ENCODE measurements around the gene IL2.

IL2 gene

DNA sequence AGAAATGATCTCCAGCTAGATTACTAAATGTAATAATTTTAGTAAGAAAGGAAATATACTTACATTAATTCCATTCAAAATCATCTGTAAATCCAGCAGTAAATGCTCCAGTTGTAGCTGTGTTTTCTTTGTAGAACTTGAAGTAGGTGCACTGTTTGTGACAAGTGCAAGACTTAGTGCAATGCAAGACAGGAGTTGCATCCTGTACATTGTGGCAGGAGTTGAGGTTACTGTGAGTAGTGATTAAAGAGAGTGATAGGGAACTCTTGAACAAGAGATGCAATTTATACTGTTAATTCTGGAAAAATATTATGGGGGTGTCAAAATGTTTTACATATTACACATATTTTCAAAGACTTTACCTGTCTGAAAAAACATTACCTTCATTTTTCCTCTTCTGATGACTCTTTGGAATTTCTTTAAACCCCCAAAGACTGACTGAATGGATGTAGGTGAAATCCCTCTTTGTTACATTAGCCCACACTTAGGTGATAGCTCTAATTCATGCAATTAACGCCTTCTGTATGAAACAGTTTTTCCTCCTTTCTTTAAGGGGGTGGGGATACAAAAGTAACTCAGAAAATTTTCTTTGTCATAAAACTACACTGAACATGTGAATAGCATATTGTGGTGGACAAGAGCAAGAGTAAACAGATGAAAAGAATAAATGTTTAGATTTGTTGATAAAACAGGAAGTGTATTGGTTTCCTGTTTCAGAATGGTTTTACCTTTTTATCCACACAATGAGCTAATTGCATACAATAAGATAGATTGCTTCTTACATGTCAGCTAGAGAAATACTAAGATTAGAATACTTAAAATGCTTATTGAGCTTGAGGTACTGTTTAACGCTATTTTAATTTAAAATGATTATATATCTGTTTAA lies at the start of gene IL2:
IL2 (minus strand) TSS at position 495 of the 886 bp plus-strand sequence; CDS start at position 210, 285 bp downstream.
- TF ChIP-seq, protein P1, sequence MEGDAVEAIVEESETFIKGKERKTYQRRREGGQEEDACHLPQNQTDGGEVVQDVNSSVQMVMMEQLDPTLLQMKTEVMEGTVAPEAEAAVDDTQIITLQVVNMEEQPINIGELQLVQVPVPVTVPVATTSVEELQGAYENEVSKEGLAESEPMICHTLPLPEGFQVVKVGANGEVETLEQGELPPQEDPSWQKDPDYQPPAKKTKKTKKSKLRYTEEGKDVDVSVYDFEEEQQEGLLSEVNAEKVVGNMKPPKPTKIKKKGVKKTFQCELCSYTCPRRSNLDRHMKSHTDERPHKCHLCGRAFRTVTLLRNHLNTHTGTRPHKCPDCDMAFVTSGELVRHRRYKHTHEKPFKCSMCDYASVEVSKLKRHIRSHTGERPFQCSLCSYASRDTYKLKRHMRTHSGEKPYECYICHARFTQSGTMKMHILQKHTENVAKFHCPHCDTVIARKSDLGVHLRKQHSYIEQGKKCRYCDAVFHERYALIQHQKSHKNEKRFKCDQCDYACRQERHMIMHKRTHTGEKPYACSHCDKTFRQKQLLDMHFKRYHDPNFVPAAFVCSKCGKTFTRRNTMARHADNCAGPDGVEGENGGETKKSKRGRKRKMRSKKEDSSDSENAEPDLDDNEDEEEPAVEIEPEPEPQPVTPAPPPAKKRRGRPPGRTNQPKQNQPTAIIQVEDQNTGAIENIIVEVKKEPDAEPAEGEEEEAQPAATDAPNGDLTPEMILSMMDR (IDR thresholded peaks at IDR 0.05; ENCODE audit: extremely low read depth, insufficient read depth, missing control alignments) = no peak
- DNase-seq (ENCODE audit: low spot score) = no peak
- in situ Hi-C loops (cut with MboI; ENCODE audit: low pct_unique_long_range_greater_than_20kb, low sequenced_read_pairs, unreplicated experiment) = no loop called here

DNA sequence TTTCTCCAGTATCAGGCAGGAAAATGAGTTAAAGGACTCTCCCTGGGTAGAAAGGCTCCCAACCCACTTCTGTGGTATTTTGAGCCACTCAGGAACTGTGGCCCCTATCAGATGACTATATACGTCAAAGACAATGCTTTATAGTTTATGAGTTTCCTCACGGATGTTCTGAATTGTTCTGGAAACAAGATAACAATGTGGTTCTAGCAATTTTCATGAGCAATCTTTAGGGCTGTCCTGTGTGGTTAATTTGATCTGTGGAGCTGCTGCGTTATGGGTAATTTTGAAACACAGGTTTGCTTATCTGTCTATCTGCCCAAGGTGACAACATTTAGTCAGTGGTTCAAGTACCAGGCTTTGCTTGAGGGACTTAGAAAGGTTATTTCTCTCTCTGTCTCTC lies 46.7 kb upstream of the IL2 start:
- DNase-seq (ENCODE audit: low spot score) = no peak
- in situ Hi-C loops (cut with MboI; ENCODE audit: low pct_unique_long_range_greater_than_20kb, low sequenced_read_pairs, unreplicated experiment) = no loop called here
- TF ChIP-seq, protein P1 (IDR thresholded peaks at IDR 0.05; ENCODE audit: extremely low read depth, insufficient read depth, missing control alignments) = no peak

DNA sequence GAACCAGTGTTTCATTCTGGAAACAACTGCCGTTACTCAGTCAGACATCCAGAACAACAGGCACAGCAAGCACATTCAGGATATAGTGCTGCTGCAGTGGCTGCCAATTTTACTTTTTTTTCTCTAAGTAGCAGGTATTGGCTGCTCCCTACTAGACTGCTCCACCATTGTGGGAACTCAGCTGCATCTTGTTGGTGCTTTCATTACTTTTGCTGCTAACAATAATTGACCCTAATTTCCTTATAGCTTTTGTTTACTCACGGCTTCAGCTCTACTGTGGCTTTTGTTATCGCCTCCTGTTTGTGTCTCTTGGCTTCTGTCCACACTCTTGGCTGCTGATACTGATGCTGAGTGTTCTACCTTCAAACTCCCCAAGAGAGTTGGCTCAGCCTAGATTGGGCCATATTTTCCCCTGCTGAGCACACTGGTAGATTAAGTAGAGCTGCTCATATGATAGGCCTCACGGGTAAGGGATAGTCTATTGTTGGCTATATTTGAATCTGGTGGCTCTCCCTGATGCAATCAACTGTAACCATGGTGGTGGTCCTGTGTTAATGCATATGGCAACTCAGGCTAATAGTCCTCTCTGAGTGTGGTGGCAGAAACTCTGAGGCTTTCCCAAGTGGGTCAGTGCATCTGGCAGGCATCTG lies 44.5 kb upstream of the IL2 start:
- no peak for DNase-seq (ENCODE audit: low spot score)
- TF ChIP-seq, protein P1 (IDR thresholded peaks at IDR 0.05; ENCODE audit: extremely low read depth, insufficient read depth, missing control alignments) = no peak
- in situ Hi-C loops (cut with MboI; ENCODE audit: low pct_unique_long_range_greater_than_20kb, low sequenced_read_pairs, unreplicated experiment) = no loop called here

DNA sequence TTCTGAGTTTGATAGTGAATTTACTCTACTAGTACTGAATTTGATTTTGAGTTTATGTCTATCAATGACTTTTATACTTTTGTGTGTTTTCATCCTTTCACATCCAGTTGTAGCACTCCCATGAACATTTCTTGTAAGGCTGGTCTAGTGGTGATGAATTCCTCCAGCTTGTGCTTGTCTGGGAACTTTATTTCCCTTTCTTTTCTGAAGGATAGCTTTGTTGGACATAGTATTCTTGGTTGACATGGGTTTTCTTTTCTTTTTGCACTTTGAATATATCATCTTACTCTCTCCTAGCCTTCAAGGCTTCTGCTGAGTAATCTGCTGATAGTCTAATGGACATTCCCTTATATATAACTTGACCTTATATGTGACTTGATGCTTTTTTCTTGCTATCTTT lies 32.5 kb upstream of the IL2 start:
- TF ChIP-seq, protein P1 (IDR thresholded peaks at IDR 0.05; ENCODE audit: extremely low read depth, insufficient read depth, missing control alignments) = no peak
- DNase-seq (ENCODE audit: low spot score) = no peak
- in situ Hi-C loops (cut with MboI; ENCODE audit: low pct_unique_long_range_greater_than_20kb, low sequenced_read_pairs, unreplicated experiment) = no loop called here

DNA sequence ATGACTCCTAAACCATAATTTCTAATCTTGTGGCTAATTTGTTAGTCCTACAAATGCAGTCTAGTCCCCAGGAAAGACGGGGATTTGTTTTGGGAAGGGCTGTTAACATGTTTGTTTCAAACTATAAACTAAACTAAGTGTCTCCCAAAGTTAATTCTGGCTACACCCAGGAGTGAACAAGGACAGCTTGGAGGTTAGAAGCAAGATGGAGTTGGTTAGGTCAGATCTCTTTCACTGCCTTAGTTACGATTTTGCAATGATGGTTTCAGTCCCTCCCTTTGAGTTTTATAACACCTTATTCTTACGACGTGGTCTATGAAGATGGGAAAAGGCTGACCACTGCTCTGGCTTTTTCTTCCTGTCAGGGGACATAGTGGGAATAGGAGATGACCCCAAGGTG lies 27.0 kb upstream of the IL2 start:
- no peak for DNase-seq (ENCODE audit: low spot score)
- TF ChIP-seq, protein P1 (IDR thresholded peaks at IDR 0.05; ENCODE audit: extremely low read depth, insufficient read depth, missing control alignments) = no peak
- in situ Hi-C loops (cut with MboI; ENCODE audit: low pct_unique_long_range_greater_than_20kb, low sequenced_read_pairs, unreplicated experiment) = no loop called here

DNA sequence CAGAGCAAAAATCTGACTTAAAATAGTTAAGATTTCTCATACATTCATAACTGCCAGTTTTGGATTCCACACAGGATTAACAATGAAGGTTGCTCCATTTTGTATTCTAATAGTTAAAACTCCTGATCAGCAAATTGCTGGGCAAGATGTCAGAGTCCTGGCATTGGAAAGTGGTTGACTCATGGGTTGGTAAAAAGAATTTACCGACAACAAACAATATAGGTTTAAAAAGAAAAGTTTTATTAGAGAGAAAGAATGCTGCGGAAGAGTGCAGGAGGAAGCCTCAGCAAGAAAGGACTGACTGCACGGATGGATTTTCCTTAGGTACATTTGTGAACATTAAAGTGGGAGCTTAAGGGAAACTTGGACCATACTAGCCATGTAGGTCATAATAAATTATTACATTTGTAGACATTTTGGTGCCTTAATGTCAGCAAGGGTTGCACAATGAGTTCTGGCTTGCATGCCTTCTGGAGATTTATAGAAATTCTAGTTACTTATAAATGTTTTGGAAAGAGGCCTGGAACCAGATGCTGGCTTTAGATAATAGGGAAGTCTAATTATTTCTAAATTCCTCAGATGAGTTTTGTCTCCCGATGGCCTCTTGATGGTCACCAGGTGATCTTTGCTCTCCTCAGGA lies 25.4 kb upstream of the IL2 start:
- TF ChIP-seq, protein P1 (IDR thresholded peaks at IDR 0.05; ENCODE audit: extremely low read depth, insufficient read depth, missing control alignments) = no peak
- no peak for DNase-seq (ENCODE audit: low spot score)
- in situ Hi-C loops (cut with MboI; ENCODE audit: low pct_unique_long_range_greater_than_20kb, low sequenced_read_pairs, unreplicated experiment) = no loop called here

Data from GM13977 (cell line).